GM12892 (cell line): ENCODE data around the gene TCF15.

Experiments used
- POLR2A ChIP-seq: IDR thresholded peaks from 2 replicates; pipeline ENCODE4 v1.6.1; 2011; ENCODE audit warnings: low read depth, low read length, control low read depth
- POLR2AphosphoS5 ChIP-seq: IDR thresholded peaks from 2 replicates; pipeline ENCODE4 v1.6.1; 2011; ENCODE audit warnings: low read depth, low read length, control low read depth
- TAF1 ChIP-seq: IDR thresholded peaks from 2 replicates; pipeline ENCODE4 v1.6.1; 2011; ENCODE audit warnings: low read depth, mild to moderate bottlenecking, control low read depth, low read length, borderline replicate concordance

GRCh38 chr20:644692-645317, 34.7 kb upstream of the TCF15 start:
- no peak for TF ChIP-seq POLR2A
- TF ChIP-seq TAF1 = no peak
- no peak for TF ChIP-seq POLR2AphosphoS5
